Islet of Langerhans (tissue), 1 donor: ENCODE data around the gene PEMT.
"Not testable (repeated sequence)": the region's sequence is repeated elsewhere in the genome, so short reads cannot be mapped to it uniquely, and the experiment has no call there.

ENCODE experiments used
- FAIRE-seq: peaks from one replicate; lab custom pipeline; 2011; peaks lifted over from hg19 to GRCh38; lab: Jason Lieb, UNC

PEMT gene

DNA sequence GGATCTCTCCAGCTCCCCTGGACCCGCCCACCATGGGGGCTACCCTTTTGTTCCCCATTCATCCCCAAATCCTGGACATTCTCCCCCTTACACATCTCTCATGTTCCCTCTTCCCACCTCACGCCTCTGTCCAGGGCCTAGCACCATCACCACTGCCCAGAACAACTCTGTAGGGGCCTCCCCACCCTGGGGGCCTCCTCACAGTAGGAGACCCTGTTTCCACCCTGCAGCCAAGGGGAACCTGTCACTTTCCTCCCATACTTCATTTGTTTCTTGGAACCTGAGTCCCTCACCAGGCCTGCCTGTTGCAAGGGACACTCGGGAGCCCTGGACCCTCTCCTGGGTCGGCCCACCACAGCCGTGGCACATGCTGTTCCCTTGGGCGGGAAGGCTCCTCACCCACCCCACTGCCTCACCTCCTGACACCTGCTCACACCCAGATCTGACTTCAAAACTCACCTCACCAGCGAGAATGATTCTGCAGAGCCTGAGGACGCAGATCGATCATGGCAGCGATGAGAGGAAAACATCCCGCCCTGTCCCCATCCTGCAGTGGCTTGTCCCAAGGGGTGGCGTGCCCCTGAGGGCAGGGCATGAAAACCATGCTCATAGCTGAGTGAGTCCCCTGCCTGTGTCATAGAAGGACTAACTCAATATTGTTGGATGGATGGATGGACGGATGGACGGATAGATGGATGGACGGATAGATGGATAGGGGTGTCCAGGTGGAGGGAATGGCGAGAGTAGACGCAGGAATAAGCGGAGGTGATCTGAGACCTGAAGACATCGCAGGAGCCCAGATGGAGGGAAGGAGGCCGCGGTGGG is 88.6 kb downstream of the PEMT start:
- no peak for FAIRE-seq

DNA sequence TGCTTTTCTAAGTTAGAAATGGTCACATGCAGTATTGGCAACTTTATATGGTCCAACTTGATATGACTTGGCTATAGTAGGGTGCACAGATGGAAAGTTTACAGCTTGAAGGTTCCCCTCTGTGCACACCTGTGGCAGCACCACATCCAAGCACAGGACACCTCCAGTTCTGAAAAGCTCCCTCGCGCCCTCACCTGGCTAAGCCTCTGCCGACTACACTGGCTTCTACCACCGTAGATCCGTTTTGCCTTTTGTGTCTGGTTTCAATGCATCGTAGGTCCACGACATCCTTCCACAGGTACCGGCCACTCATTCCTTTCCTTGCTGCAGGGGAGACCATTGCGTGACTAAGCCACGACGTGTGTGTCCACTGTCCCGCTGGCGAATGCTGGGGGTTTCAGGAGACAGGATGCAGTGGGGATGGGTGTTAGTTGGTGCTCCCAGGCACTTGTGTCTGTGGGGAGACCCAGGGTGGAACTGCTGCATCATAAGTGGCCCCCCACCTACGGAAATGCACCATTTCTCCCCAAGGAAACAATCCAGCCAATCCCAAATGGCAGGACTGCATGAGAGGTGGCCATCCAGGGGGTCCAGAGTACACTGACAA is 90.4 kb downstream of the PEMT start:
- FAIRE-seq, result no peak

DNA sequence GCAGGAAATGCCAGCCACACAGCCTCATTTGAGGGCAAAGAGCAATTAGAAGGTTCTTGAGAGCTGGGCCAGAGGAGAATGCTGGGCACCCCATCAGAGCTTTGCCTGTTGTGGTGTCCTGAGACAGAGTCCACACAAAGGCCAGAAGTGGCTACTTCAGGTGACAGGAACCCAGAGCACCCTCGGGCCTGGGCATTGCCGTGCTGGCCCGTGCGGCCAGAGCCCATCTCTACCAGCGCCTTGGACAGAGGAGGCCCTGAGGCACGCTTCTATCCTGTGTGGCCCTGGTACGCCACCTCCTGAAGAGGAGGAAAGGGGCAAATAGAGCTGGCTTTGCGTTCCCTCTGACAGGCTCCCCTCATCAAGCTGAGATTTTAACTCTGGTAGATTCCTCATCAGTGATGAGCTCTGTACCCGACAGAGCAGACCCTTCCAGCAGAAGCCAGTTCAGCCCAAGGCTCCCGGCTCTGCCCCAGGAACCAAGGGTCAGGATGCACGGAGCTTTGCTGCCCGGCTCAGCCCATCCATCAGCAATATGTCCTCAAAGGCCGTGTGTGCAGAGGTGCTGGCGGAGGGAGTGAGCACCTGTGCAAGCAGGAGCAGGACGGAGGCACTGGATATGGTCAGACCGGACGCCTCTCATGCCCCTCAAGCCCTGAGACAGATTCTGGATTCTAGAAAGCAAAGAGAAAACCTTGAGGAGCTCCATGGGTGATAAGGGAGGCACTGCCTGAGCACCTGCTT is 91.9 kb downstream of the PEMT start:
- FAIRE-seq, result no peak

DNA sequence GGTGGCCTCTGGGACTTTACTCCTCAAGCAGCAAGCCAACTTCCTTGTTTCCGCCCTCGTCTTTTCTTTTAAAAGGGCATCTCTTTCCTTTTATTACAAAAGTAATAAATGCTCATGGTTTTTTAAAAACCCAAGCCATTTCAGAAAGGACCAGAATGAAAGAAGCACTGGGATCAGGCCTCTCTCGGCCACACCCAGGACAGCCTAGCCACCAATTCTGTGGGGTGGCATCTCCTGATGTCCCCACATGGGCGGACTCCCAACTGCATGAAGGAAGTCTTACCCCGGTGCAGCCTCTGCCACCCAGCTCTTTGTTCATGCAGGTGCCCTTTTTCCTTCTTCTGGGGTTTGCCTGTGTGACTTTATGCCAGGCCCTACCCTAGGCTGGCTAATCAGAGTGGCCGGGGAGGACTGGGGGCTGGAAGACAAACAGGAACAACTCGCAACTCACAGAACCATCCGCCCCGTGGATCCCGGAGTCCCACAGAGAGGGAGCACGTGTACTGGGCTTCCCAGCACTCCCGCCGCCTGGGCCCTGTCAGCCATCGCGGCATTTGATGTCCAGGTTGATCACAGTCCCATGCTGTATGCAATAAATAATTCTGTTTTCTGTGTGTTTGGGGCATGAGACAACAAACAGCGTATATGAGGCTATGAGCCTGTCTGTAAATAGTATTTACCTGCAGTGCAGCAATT is 92.8 kb downstream of the PEMT start:
- no peak for FAIRE-seq

DNA sequence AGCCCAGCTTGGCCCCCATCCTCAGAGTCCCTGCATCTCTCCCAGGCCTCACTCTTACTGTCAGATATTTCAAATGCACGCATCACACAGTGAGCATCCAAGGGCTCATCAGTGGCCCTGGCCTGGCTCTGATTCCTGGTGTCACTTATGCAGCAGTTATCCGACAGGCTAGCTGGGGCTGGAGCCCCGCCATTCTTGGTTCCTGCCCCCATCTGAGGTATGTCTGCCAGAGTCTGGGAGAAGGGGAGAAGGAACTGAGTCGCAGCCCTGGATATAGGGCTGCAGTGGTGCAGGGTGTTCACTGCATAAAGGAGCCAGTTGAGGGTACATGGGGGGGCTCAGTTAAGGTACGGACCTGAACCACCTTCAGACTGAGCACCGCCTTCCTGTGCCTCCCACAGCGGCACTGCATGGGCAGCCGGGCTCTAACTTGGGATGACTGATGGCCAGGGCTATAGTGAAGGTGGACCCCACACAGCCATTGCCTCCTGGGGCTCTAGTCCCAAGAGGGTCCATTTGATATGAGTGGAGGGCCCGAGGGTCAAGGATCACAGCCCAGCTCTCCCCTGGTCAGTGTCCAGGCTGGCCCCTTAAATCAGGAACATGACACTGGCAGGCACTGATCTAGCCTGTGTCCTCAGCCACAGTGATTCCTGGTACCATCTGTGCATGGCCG is 93.5 kb downstream of the PEMT start:
- no peak for FAIRE-seq

DNA sequence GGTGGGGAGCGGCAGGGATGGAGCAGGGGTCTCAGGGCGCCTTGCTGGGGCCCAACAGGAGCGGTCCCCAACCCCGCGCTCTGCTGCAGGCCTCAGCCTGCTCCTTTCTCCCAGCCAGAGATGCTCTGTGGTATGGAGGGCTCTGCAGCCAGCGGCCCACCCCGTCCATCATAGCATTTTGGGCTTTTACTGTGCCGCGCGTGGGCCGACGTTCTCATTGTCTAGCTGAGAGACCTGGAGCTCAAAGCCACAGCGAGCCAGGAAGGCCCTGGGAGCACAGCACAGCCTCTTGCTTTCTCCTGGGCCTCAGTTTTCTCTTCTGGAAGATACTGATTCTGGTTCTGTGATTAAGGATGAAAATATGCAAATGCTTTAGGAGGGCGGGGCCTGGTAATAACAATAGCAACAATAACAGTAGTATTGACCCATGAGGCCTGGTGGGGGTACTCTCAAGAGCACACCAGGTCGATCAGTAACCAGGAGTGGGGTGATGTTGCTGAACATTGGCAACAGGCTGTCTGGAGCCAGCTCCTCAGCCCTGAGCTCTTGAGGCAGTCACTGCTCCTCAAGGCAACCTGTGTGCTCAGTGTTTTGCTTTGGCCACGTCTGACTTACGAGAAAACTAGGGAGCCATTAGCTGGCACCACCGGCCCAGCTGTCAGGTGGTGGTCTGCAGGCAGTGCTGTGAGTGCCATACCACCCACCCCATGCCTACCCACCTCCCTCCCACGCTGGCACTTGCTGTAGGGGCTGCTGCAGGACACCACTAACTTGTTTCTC is 94.3 kb downstream of the PEMT start:
- FAIRE-seq, result no peak

DNA sequence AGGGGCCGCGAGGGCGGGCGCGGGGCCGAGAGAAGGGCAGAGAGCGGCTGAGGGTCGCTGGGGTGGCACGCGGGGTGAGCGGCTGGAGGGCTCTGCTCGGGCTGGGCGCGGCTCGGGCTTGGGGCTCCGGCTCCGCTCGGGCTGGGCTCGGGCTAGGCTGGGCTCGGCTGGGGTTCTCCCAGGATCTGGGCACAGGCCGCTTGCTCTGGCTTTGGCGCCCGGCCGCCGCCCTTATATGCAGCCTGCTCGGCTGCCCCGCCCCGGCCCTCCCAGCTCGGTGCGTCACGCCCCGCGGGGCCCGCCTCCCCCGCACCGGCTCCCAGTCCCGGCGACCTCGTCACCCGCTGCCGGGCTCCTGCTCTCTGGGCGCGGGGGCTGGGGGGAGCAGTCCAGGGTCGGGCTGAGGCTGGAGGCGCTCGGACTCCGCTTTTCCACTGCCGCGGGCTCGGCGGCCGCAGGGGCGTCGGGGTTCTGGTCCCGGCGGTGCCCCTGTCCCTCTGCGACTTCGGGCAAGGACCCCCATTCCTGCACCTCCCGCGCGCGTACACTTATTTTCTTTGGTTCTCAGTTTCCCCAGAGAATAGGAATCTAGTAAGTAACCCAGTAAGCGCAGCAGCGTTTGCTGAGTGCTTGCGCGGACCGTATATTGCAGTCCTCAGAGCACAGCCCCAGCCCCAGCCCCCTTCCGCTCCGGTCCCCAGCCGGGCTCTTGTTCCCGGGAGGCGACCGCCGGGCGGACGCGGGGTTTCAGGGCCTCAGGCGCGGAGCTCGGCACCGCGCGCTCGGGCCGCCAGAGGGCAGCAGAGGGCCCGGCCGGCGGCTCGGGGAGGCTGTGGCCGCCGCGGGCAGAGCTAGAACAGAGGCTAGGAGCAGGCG is 95.1 kb downstream of the PEMT start, which contains the start of gene RASD1:
Gene RASD1, minus strand, starts transcription at position 207 of the 876 bp plus-strand sequence. CDS start 214 bp downstream, outside the sequence.
- no peak for FAIRE-seq

DNA sequence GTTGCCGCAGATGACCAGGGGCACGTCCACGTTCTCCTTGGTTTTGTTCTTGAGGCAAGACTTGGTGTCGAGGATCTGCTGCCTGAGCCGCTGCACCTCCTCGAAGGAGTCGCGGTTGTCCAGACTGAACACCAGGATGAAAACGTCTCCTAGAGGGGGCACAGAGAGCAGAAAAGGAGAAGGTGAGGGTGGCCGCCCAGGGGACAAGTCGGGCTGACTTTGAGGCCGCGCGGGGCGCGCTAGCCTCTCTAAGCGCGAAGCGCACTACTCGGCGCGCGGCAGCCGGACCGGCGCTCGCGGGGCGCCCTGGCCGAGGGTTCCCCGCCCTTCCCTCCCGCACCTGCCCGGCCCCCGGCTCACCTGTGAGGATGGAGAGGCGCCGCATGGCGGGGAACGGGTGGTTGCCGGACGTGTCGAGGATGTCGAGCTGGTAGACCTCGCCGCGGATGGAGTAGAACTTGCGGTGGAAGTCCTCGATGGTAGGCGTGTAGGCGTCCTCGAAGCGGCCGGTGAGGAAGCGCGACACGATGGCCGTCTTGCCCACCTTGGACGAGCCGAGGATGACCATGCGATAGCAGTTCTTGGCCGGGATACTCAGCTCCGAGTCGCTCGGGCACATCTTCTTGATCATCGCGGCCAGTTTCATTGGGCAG is 95.8 kb downstream of the PEMT start:
- no peak for FAIRE-seq

DNA sequence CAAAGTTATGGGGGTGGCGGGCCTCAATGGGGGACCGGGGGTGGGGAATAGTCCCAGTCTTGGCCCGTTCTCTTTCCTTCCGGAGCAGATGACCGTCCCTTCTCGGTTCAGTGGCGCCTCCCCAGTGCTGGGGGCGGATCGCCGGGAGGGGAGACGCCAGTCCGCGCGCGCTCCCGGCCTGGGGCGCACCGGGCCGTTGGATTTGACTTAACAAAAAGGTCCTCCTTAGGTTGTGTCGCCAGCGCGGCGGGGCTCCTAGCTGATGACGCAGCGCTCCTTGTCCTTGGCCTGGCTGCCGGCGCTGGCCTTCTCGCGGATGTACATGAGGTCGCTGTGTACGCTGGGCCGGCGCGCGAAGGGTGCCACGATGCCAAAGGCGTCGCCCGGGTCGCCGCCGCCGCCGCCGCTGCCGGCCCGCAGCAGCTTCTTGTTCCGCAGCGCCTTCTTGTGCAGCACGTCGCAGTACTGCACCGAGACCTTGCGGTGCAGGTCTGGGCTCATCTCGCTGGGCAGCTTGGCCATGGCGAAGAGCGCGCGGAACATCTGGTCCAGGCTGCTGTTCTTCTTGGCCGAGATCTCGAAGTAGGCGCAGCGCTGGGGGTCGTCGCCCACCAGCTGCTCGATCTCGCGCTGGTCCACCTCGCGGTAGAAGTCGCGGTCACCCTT is 96.5 kb downstream of the PEMT start:
- FAIRE-seq, result no peak

DNA sequence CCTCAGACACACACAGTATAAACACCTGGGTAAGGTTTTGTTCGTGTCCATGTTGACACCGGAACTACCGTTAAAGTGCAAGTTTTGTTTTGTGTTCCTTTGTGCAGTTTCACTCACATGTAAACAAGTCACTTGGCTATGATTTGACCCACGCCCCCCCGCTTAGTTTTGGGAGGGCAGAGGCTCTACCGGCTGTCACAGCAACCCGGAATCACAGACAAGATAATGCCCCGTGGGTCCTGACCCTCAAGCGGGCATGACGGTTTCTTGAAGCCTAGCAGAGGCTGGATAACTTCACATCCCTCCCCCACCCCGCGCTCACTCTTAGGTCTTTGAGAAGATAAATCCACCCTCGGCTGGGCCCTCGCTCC is 97.0 kb downstream of the PEMT start:
- no peak for FAIRE-seq

DNA sequence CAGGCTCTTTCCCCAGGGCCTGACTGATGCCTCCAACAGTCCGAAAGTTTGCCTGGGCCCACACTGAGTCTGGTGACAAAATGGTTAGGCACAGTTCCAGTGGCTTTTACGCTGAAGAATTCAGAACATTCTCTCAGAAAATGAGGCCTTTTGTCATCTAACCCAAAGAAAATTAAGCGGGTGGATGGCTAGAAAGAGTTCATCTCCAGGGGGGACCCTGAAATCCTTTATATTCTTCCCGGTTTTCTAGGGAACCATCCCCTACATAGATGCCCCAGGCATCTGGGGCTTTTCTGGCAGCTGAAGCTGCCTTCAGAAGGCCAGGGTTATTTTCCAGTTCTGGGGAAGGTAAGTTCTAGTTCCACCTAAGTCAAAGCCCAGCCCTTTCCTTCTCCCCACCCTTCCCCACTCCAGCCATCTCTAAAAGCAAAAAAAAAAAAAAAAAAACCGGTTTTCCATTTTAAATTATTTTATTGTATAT is 97.5 kb downstream of the PEMT start:
- FAIRE-seq, result no peak

DNA sequence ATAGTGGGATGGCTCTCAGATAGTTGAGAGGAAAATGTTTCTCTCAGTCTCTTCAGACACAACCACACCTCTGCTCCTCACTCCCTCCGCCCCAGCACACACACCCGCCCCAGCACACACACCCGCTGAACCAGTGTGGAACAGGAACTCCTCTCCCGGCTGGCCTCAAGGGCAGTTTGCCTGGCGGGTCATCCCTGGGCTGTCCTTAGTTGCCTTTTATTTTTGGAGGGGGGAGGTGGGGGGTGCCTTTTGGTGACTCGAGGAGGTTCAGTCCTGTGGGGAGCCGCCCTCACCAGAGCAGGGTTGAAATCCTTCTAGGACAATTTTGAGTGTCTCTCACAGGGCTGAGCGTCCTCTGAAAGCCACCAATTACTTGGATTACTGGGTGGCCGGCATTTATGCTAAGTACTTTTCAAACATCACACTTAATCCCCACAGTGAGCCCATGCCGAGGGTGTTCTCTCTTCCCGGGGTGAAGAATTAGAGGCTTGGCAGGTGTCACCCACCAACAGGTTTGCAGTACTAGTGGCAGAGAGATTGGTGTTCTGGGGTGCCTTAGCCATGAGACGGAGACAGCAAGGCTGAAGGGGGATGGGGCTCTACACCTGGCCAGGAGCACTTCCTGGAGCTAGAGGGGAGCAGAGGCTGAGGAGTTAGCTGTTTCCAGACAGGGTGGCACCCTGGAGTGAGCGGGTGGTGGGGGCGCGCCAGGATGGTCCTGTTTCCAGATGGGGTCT is 98.1 kb downstream of the PEMT start:
- FAIRE-seq, result no peak

DNA sequence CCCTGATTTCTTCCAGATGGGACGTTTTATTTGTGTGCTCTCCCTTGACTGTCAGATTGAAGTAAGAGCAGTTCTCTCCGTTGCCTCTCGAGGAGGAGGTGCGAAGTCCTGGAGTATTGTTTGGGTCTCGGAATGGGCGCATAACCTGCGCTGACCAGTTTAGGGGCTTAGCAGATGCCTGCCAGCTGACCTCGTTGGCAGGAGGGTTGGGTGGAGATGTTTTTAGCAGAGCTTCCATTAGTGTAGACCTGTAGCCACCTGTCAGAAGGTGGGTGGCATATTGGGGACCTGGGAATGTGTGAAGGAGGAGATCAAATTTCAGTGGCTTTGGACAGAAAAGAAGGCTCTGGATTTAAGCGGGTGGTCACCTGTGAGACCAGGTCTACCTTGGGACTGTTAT is 98.9 kb downstream of the PEMT start:
- FAIRE-seq, result no peak

DNA sequence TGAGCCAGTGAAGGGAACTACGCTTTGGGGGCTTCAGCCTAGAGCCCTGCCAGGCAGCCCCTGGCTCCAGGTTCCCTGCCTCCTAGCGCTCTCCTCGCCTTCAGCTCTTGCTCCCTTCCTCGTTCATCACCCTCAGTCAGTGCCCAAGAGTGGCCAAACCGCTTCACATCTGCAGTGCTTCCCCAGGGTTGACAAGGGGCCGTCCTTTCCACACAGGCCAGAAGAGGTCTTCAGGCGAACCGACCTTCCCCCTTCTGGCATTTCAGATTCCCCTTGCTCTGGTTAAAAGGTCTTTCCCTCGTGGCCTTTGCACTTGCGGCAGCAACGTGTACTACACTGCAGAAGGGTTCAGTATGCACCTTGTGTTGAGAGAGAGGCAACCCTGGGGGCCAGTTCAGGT is 99.4 kb downstream of the PEMT start:
- no peak for FAIRE-seq

DNA sequence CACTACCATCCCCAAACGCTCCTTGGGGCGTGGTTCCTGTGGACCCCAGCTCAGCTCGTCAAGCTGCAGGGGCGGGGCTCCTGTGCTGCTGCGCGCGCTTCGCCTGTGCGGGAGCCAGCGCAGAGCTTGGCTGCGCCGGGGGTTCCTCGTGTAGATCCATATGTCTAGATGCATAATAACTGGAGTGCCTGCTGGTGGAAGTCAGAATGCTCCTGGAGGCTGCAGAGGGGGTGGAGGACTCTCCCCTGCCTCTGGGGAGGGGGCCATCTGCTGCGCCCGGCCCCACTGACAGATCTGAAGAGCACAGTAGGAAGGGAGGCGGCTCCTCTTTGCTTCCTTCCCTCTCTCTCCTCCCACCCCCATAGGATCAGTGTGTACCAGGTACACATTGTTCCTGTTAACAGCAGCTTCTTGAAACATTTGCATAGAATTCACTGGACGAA is 99.9 kb downstream of the PEMT start:
- FAIRE-seq, result no peak

DNA sequence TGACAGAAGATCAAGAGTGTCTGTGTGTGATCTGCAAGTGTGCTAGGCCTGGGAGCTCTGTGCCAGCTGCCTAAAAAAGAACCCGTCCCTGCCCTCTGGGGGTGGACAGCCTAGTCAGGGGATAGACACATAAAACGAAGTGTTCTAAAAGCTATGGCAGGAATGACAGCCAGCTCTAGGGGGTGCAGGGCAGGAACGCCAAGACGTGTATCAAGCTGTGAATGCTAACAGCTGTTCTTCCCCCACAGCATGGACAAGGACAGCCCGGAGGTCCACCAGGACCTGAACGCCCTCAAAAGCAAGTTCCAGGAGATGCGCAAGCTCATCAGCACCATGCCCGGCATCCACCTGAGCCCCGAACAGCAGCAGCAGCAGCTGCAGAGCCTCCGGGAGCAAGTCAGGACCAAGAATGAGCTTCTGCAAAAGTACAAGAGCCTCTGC is 100.5 kb downstream of the PEMT start:
- no peak for FAIRE-seq

DNA sequence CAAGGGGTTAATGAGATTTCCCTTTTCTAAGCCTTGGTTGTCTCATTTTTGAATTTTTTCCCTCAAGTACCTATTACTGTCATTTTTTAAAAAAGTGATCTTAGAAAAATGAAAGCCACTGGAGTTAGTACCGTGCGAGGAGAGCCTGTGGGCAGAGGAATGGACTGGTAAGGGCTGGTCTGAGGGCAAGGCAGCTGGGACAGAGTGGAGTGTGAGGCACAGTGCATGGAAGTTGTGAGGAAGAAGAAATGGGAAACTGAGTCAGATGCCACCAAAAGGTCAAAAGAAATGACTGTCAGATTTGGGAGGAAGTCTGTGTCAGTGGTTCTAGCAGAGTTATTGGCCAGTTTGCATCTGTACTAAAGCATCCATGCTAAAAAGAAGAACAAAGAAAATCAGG is 103.5 kb downstream of the PEMT start:
- no peak for FAIRE-seq

DNA sequence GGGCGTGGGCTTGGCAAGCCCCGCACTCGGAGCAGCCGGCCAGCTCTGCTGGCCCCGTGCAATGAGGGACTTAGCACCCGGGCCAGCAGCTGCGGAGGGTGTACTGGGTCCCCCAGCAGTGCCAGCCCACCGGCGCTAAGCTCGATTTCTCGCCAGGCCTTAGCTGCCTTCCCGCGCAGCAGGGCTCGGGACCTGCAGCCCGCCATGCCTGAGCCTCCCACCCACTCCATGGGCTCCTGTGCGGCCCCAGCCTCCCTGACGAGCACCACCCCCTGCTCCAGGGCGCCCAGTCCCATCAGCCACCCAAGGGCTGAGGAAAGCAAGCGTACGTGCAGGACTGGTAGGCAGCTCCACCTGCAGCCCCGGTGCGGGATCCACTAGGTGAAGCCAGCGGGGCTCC is 105.1 kb downstream of the PEMT start:
- not testable (repeated sequence) for FAIRE-seq
